ENCODE data around the gene TBC1D22A. TPM values are rescaled to one million over a fixed set of nuclear protein-coding genes. Genes with fewer than 3 reads are reported as not detected.

Gene TBC1D22A
- total and polyA plus RNA-seq, 9 donors, result 12.5 to 25.6 (median 18.5) TPM

DNA sequence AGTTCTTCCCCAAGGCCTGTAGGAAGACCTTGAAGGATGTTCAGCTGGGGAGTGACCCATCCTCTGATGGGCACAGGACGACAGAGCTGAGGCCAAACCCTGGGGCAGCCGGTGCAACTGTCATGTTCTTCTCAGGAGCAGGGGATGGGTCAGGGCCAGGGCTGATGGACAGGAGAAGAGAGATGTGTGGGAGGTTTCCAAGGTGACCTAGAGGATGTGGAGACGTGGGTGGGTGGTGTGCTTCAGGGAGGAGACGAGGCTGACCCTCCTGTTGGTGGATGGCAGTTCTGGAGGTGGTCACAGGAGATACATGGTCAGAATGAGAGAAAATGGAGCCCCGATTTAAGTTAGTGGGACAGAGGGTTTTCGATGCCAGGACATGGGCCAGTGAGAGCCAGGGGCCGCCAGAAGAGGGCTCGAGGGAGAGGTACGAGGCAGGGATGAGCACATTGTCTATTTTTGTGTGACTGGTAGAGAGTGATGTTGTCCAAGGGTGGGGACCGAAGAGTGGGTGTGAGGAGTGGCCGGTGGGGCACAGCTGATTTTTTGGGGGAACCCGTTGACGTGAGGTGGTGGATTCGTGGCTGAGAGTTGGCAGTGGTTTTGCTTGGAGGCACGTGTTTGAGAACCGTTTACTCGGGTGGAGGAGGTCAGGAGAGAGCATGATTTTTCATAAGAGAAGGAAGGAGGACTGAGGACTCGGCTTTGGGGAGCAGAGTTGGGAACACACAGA lies 14.6 kb downstream of the TBC1D22A start:
- 78 to 86% (median 80%) methylated on average over 18 of the region's 18 CpGs for WGBS, 3 donors
- Histone ChIP-seq H3K4me3 (no peak overlapping the region), H3K36me3 (no peaks in the 10 kb centered on the region), H3K27ac (no peak overlapping the region), H3K4me1 (ENCODE audit: insufficient read depth) (peaks cover 3% of the 10 kb centered on the region), H3K9me3 (no peaks in the 10 kb centered on the region), H3K27me3 (no peaks in the 10 kb centered on the region)
- DNase-seq, result no peak
- no peak for TF ChIP-seq POLR2A (IDR thresholded peaks at IDR 0.05)
- TF ChIP-seq EP300 (IDR thresholded peaks at IDR 0.05), result no peak
- TF ChIP-seq, protein P1, sequence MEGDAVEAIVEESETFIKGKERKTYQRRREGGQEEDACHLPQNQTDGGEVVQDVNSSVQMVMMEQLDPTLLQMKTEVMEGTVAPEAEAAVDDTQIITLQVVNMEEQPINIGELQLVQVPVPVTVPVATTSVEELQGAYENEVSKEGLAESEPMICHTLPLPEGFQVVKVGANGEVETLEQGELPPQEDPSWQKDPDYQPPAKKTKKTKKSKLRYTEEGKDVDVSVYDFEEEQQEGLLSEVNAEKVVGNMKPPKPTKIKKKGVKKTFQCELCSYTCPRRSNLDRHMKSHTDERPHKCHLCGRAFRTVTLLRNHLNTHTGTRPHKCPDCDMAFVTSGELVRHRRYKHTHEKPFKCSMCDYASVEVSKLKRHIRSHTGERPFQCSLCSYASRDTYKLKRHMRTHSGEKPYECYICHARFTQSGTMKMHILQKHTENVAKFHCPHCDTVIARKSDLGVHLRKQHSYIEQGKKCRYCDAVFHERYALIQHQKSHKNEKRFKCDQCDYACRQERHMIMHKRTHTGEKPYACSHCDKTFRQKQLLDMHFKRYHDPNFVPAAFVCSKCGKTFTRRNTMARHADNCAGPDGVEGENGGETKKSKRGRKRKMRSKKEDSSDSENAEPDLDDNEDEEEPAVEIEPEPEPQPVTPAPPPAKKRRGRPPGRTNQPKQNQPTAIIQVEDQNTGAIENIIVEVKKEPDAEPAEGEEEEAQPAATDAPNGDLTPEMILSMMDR (IDR thresholded peaks at IDR 0.05), result no peak
- intact Hi-C loops (cut with DNase I), result no loop called here

DNA sequence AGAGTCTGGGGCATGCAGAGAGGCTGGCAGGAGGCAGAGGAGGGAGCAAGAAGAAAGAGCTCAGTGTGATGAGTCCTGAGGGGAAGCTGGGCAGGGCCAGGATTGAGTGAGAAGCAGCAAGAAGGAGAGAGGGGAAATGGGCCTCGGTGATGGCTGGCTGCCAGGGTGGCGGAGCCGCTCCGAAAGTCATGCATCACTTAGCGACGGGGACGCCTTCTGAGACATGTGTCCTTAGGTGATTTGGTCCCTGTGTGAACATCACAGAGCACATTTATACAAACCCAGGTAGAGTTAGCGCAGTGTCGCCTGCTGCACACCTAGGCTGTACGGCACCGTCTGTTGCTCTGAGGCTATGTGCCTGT lies 15.1 kb downstream of the TBC1D22A start:
- no peak for DNase-seq
- H3K4me1 ChIP-seq (ENCODE audit: insufficient read depth), result peaks cover 3% of the 10 kb centered on the region
- TF ChIP-seq POLR2A (IDR thresholded peaks at IDR 0.05) (no peak), EP300 (IDR thresholded peaks at IDR 0.05) (no peak)
- TF ChIP-seq, protein P1 (IDR thresholded peaks at IDR 0.05), result no peak
- no peak overlapping the region for H3K4me3 ChIP-seq
- intact Hi-C loops (cut with DNase I), result no loop called here
- 87 to 90% (median 89%) methylated on average over 11 of the region's 11 CpGs for WGBS, 3 donors
- H3K9me3 ChIP-seq, result no peaks in the 10 kb centered on the region
- no peak overlapping the region for H3K27ac ChIP-seq
- no peaks in the 10 kb centered on the region for H3K27me3 ChIP-seq
- no peaks in the 10 kb centered on the region for H3K36me3 ChIP-seq

DNA sequence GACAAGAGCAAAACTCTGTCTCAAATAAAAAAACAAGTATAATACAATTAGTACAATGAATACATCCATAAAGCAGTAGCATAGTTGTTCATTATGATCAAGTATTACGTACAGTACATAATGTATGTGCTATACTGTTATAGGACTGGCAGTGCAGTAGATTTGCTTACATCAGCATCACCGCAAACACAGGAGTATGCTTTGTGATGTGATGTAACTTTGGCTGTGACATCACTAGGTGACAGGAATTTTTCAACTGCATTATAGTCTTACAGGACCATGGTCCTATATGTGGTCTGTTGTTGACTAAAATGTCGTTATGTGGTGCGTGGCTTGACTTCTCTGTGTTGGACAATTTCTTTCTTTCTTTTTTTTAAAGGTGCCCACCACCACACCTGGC lies 16.6 kb downstream of the TBC1D22A start:
- no peaks in the 10 kb centered on the region for H3K27me3 ChIP-seq
- H3K27ac ChIP-seq, result no peak overlapping the region
- TF ChIP-seq EP300 (IDR thresholded peaks at IDR 0.05) (no peak), POLR2A (IDR thresholded peaks at IDR 0.05) (no peak)
- TF ChIP-seq, protein P1 (IDR thresholded peaks at IDR 0.05), result no peak
- no peak for DNase-seq
- peaks cover 3% of the 10 kb centered on the region for H3K4me1 ChIP-seq (ENCODE audit: insufficient read depth)
- intact Hi-C loops (cut with DNase I), result no loop called here
- no peak overlapping the region for H3K4me3 ChIP-seq
- 94 to 98% (median 97%) methylated on average over 4 of the region's 4 CpGs for whole genome bisulfite sequencing, 3 donors
- no peaks in the 10 kb centered on the region for H3K9me3 ChIP-seq
- no peaks in the 10 kb centered on the region for H3K36me3 ChIP-seq

DNA sequence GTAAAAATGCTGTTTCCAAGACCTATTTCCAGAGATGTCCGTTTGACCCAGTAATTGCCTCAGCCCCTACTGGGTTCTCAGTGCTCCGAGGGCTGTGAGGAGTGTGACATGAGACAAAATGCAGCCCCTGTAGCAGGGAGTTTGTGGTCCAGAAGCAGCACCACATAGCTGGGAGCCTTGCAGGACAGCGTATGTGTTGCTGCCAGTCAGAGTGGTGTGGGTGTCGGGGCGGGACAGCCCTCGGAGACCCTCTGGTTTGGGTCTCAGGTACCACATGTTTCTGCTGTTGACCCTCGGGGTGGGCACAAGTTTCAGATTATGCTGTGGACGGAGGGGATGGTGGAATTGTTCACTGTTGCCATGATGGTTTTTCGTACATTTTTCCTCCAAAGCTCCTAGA lies 17.2 kb downstream of the TBC1D22A start:
- DNase-seq, result no peak
- intact Hi-C loops (cut with DNase I), result no loop called here
- WGBS, 3 donors, result 84 to 92% (median 85%) methylated on average over 9 of the region's 9 CpGs
- Histone ChIP-seq H3K4me3 (no peak overlapping the region), H3K4me1 (ENCODE audit: insufficient read depth) (peaks cover 3% of the 10 kb centered on the region), H3K27ac (no peak overlapping the region), H3K36me3 (no peaks in the 10 kb centered on the region), H3K27me3 (no peaks in the 10 kb centered on the region), H3K9me3 (no peaks in the 10 kb centered on the region)
- no peak for TF ChIP-seq POLR2A (IDR thresholded peaks at IDR 0.05)
- TF ChIP-seq, protein P1 (IDR thresholded peaks at IDR 0.05), result no peak
- no peak for TF ChIP-seq EP300 (IDR thresholded peaks at IDR 0.05)

Data from ovary (tissue), 9 donors.